Measurements from ENCODE around the gene MRPS26.
"Not testable (repeated sequence)": the region's sequence is repeated elsewhere in the genome, so short reads cannot be mapped to it uniquely, and the experiment has no call there.

MRPS26 gene

DNA sequence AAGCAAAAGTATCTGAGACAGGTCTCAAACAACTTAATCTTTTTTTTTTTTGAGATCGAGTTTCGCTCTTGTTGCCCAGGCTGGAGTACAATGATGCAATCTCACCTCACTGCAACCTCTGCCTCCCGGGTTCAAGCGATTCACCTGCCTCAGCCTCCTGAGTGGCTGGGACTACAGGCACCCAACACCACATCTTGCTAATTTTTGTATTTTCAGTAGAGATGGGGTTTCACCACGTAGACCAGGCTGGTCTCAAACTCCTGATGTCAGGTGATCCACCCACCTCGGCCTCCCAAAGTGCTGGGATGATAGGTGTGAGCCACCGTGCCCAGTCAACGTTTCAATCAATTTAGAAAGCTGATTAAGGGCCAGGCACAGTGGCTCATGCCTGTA, 27.4 kb downstream of the MRPS26 start:
- not testable (repeated sequence) for DNase-seq (ENCODE audit: low read depth, low spot score)

DNA sequence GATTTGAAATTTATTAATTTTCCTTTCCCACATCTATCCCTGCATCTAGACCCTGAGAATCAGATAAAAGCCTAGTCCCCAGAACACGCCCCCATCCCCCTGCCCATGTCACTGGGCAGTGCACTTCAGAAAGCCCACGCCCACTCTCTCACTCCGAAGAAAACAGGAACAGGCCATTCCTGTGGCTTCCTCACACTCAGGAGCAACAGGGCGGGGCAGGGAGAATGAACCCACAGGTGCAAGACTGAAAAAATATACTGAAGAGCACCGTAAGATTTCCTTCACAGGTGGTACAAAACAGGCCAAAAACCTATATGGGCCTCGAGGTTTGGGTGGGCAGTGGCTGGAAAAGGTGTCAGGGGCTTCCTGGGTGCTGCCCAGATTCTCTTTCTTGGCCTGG, 29.0 kb downstream of the MRPS26 start:
- DNase-seq (ENCODE audit: low read depth, low spot score): no peak

DNA sequence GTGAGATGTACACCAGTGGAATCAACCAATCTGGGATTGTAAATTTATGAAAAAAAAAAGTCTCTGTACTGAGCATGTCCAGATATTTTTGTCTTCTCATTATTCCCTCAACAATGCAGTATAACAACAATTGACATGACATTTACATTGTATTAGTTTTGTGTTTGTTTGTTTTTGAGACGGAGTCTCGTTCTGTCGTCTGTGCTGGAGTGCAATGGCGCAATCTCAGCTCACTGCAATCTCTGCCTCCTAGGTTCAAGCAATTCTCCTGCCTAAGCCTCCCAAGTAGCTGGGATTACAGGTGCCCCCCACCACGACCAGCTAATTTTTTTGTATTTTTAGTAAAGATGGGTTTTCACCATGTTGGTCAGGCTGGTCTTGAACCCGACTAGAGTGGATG, 29.5 kb downstream of the MRPS26 start:
- DNase-seq (ENCODE audit: low read depth, low spot score): not testable (repeated sequence)

DNA sequence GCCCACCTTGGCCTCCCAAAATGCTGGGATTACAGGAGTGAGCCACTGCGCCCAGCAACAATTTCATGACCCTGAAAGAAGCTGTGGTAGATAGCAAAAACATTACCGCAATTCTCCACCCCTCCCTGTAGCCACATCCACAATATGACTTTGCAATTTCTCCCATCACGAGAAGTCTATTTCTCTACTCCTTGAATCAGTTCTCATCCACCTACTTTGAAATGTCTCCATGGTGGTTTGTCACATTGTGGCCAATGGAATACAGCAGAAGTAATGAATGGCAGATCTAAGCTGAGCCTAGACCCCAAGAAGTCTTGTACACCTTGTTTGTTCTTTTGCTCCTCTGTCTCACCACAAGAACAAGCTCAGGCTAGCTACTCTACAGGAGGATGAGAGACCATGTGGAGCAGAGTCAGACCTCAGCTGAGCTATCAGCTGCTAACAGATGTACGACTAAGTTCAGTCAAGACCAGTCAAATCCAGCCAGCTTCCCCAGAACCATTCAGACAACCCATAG, 31.8 kb downstream of the MRPS26 start:
- DNase-seq (ENCODE audit: low read depth, low spot score): no peak

DNA sequence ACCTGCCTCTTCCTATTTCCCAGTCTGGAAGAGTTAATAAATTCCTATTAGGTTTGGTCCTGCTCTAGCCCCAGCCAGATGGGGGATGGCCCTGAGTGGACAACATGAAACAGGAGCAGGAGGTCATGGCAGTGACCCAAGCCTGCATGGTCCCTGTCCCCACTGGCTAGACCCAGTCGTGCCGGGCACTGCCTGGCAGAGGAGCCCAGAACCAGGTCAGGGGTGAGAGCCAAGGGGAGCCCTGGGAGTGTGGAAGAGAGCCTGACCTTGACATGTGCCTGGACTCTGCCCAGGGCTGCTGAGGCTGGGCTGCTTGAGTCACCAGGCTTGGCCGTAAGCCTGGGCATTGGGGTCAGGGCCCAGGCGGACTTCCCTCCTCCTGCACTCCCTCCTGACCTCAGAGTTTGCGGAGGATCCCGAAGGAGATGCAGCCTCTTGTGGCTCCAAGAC, 35.1 kb downstream of the MRPS26 start:
- DNase-seq (ENCODE audit: low read depth, low spot score): no peak

DNA sequence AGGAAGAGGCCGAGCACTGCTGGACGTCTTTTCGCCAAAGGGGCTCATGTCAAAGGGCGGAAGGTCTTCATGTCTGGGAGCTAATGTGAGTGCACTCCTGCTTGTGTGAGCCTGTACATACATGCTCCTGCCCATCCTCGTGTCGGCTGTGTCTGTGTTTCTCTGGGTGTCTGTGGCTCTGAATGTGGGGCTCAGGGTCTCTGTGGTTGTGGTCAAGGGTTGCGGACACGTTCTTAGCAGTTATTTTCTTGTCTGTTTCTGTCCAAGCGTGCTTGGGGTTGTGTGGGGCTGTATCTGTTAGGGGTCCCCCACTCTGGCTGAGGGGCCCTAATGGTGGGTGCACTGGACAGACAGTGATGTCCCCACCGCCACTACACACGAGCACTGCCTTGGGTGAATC, 35.8 kb downstream of the MRPS26 start:
- DNase-seq (ENCODE audit: low read depth, low spot score): no peak

DNA sequence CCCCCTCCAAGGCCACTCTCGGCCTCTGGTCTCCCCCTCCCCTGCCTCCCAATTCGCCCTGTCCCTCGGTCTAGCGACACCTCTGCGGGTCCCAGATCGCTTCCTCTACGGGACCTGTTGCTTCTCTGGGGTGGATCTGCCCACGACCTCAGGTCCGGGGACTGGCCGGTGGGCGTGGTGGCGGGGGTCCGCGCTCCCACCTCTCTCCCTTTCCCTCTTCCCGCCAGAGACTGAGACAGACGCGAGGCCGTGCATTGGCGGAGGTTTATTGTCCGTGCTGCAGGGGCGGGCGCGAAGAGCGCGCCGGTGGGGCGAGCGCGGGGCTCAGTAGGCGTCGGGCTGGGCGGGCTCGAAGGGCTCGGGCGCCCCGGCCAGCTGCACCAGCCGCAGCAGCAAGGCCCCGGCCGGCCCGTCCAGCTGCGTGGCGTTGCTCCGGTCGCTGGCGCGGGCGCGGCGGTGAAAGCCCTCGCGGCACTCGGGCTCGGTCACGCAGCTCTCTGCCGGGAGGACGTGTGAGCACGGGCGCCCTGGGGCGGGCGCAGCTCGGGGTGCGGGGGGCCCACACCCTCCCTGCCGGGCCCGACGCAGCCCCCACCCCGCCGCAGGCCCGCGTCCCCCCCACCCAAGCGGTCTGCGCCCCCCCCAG, 36.6 kb downstream of the MRPS26 start:
- no peak for DNase-seq (ENCODE audit: low read depth, low spot score)

DNA sequence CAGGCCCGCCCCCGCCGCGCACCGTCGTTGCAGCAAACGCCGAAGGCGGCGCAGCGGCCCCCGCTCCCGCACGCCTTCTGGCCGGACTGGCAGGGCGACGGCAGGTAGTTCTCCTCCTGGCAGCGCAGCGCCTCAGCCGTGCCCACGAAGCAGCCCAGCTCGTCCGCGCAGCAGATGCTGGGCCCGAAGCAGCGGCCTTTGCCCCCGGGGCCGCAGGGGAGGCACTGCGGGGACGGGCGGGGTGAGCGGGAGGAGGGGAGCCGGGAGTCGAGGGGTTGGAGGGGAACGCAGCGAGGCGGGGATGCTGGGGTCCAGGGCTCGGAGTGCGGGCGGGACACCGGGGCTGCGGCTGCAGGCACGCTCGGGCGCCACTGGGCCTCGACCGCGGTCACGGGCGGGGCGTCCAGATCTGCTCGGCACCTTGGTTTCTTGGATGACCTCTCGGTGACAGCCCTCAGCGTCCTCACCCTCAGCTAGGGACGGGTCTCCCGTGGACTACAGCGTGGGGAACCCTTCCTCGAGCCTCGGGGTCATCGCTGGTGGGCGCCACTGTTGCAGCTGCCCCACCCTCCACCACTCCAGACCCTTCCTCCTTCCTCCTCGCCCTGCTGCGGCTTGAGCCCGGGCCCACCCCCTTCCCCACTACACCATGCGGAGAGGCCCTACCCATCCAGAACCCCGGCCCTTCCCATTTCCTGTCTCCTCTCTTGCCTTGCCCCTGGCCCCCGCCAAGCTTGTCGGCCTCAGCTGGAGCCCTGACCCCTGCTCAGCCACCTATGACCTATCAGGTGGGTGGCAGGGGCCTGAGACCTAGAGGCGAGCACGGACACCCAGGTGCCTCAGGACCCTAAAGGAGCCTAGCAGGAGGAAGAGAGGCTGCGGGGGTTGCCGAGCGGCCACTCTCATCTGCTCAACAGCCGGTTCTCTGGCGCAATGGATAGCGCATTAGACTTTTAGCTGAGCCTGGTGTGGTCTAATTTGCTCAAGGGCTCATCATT, 37.4 kb downstream of the MRPS26 start:
- DNase-seq (ENCODE audit: low read depth, low spot score): no peak

DNA sequence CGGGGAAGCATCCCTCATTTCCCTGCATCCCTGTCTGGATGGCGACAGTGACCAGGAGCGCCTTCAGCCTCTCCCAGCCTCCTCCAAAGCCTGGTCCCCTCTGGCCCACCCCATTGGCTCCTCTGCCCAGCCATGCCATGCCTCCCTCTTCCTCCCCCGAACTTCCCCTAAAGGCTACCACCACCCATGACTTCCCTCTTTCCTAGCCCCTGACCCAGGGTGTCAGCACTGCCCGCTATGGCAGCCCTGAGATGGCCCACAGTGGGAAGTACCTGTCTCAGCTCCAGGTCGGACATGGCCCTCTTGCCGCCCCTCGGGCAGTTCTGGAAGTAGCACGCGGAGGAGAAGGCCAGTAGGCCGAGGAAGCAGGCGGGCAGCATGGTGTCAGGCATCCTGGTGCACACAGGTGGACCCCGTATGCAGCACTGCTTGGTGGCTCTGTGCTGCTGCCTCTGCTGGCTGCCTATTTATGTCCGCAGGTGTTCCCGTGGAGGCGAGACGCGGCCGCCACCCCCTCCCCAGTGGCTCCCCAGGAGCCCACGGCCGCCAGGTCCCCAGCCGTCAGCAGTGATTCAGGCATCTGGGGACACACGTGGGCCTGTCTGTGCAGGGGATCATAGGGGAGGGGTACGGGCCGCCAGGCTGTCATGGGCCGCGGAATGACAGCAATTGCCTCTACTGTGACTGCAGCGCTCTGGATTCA, 38.6 kb downstream of the MRPS26 start, which contains the start of gene AVP:
Gene AVP (minus strand): TSS at position 442 of the 703 bp plus-strand sequence. CDS start 50 bp downstream, at position 392.
- no peak for DNase-seq (ENCODE audit: low read depth, low spot score)

DNA sequence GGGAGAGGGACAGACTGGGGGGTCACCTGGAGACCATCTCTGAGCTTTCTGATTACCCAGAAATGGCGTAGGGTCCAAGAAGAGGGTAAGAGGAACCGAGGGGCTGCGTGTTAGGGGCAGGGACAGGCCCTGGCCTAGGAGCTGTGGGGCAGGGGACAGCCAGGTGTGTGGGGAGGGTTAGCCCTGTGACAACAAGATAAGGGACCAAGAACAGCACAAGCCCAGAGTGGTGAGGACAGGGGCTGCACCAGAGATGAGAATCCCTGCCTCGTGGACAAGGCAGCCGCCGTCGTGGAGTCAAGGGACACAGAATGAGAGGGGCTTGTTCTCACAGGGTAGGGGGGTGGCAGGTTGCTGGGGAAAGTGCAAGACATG, 39.1 kb downstream of the MRPS26 start:
- no peak for DNase-seq (ENCODE audit: low read depth, low spot score)

DNA sequence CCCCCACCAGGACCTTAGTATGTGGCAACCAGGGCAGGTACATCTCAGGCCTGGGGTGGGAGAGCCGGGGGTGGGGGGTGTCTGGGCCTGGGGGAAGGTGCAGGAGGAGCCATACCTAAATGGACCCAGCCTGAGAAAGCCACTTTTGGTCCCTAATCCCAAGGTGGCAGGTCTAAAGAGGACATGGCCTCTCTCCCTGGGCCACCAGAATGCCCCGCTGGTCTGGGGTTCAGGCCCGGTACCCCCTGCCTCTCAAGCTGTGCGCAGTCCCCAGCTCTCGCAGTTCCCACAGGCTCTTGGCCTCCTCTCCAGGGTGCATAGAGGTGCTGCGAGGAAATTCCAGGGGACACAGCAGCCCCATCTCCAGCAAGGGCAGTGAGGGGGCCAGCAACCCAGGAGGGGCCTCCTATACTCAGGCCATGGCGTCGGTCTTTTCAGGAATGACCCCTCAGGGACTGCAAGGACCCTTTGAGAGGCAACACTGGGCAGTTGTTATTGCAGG, 39.8 kb downstream of the MRPS26 start:
- DNase-seq (ENCODE audit: low read depth, low spot score): no peak

DNA sequence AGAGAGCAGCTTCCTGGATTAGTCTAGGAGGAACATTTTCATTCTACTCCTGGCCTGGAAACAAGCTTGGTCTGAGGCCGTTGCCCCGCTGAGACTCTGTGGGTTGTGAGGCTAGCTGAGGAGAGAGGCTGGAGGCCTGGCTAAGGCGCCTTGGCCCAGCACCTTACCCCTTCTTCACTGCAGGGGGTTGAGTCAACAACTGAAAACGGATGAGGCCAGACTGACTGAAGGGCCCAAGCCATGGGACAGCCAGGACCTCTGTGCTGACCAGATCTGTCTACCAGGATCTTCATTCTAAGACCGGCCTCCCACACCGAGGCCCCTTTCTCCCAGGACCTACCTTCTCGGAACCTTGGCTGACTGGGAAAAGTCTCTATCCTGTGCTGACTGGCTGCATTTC, 42.2 kb downstream of the MRPS26 start:
- no peak for DNase-seq (ENCODE audit: low read depth, low spot score)

DNA sequence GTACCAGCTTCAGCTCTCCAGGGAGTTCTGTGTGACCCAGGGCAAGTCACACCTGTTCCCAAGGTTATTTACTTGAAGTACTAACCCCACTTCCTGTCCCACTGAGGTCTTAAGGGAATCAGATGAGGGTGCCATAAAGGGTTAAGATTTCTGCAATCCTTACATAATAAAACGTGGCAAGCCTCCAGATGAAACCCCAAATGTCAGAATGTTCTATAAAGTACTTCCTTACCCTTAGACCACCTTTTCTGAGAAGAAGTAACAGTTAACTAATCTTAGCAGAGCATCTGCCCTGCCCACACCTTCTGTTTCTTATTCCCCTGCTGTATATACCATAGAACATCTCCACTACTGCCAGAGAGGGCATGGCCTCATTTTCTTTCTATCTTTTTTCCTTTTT, 44.7 kb downstream of the MRPS26 start:
- no peak for DNase-seq (ENCODE audit: low read depth, low spot score)

DNA sequence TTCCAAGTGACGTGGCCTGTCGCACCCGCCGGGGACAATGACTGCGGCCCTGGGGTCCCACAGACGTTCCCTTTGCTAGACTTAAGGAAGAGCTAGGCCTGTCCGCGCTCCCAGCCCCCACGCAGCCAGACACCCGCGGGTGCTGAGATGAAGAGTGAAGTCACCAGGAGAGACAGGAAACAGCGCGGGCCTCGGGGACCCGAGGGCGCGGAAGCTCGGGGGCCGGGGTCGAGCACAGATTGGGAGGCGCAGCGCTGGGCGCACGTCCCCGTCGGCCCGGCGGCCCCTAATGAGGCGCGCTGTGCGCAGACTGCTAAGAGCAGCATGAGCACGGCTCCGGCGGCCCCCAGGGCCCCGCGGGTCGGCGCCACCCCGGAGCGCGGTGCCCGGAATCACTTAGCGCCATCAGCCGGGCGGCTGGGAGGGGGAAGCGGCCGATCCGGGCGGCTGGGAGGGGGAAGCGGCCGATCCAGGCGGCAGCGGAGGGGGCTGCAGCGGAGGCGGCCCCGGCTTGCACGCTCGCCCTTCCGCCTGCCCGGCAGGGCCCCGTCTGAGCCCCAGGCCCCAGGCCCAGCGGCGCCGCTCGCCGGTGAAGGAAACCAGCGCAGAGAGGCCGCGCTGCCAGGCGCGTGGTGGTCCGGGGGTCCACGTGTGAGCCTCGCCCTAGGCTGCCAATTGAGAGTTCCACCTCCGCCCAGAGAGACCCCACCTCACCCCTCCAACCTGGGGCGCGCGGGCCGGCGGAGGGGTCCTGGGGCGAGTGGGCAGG, 46.9 kb downstream of the MRPS26 start:
- DNase-seq (ENCODE audit: low read depth, low spot score): peak; percentile 26

DNA sequence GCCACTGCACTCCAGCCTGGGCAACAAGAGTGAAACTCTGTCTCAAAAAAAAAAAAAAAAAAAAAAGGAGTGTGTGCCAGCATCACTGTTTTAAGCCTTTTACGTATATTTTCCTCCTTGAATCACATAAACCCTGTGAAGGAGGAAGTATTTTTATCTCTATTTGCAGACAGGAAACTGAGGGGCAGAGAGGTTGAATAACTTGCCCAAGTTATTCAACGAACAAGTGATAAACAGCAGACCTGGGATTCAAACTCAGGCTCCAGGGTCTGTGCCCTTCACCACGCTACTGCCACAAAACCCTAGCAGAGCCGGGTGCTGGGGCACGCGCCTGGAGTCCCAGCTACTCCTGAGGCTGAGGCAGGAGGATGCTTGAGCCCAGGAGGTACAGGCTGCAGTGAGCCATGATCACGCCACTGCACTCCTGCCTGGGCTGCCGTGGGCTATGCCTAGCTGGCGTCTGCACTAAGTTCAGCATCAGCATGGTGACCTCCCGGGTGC, 48.1 kb downstream of the MRPS26 start:
- no peak for DNase-seq (ENCODE audit: low read depth, low spot score)

DNA sequence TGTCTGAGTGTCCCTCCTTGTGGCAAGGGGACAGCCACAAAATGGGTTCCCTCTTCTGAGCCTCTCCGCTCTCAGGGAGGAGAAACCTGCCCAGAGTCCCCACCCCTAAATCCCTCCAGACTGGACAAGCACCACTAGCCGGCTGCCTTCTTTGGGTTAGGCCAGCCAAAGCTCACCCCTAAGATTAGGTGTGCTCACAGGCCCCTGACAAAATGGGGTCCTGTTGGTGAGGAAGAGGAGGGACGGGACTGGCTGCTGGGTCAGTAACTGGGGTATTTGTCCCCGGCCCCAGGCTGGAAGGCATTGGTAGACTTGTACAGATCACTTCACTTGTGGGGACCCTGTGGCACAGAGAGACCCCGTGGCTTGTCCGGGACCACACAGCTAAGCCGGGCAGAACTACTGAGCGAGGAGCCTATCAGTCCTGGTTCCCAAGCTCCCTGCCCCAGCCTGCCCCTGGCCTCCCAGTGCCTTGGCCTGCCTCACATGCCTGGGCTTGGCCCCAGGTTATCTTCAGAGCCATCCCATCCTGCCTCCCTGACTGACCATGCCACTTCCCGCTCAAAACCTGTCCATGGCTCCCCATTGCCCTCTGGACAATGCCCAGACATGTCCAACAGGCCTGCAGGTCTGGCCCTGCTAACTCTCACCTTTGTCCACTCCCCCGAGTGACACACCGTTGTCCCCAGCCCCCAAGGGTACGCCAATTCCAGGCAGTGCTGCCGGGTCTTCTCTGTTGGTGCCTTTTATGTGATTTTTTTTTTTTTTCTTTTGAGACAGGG, 49.2 kb downstream of the MRPS26 start:
- no peak for DNase-seq (ENCODE audit: low read depth, low spot score)
